Activated CD8-positive, alpha-beta memory T cell treated with anti-CD3 and anti-CD28 coated beads, Interleukin-2, amount 50 U/mL, for 4 hours (primary cell): ENCODE measurements around the gene AGR2.
"Not testable (repeated sequence)": the region's sequence is repeated elsewhere in the genome, so short reads cannot be mapped to it uniquely, and the experiment has no call there.

Source experiments
- DNase-seq: peaks from one replicate; pipeline ENCODE4 v3.0.0-alpha.2; 2020

AGR2 gene

DNA sequence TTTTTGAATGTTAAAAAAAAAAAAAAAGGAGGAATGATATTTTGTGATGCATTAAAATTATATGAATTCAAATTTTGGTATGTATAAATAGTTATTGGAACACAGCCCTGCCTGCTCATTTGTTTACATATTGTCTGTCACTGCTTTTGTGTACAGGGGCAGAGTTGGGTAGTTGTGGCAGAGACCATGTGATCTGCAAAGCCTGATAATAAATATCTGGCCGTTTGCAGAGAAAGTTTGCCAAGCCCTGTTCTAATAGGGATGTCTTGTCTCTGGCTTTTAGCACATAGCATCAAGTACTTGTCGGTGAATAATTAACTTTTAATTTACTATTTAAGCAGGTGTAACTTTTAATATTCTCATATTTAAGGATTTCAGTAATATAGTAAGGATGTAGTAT, 31.5 kb downstream of the AGR2 start:
- DNase-seq = no peak

DNA sequence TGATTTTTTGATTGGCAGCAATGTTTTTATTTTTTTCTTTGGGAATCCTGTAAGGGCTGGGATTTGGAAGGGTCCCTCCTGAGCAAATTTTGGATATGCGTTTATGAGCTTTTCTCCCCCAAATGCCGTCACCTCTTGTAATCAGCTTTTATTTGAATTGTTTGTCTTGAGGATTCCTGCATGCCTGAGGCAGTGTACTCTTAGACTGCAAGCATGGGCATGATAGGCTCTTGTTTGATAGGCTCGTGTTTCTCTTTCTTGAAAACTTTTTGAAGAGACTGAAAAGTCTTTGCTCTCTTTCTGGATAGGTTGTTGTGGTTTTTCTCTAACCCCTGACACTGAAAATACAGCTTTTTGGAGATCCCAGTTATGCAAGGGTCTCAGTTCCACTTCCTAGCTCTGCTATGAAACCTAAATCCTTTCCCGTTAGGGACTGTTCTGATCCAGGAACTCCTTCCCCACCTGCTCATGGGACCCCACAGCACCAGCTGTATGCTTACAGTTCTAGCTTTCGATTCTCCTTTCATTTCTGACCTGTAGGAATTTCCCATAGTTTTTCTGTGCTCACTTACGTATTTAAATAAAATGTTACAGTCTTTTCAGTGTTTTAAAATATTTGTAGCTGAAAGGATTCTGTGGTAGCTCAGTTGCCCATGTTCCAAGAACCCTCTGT, 34.0 kb downstream of the AGR2 start:
- no peak for DNase-seq

DNA sequence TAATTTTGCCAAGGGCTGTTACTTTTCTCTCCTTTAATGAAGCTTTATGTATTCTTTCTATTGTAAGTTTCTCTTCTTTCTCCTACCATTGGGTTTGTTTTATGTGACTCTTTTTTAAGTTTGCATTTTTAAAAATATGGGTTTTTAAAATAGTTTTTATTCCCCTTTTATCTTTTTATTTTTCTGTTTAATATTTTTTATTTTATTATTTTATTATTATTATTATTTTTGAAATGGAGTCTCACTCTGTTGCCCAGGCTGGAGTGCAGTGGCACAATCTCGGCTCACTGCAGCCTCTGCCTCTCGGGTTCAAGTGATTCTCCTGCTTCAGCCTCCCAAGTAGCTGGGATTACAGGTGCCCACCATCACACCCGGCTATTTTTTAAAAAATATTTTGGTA, 34.8 kb downstream of the AGR2 start:
- not testable (repeated sequence) for DNase-seq

DNA sequence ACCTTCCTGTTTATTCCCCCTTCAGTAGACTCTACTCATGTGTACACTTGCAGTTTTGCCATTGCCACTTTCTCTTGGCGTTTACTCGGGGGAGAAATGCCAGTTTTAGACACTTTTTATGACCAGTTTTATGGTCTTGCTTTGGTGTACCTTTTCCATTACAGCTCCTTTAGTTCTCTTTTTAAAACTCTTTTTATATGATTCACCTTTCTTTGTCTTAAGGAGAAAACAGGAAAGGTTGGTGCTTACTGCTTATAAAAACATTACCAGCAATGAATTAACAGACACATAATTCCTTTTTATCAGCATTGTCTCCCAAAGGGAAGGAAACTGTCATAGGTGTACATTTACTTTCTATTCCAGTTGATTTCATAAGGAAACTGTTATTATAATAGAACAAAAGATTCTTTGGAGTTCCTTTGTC, 39.4 kb downstream of the AGR2 start:
- DNase-seq = no peak

DNA sequence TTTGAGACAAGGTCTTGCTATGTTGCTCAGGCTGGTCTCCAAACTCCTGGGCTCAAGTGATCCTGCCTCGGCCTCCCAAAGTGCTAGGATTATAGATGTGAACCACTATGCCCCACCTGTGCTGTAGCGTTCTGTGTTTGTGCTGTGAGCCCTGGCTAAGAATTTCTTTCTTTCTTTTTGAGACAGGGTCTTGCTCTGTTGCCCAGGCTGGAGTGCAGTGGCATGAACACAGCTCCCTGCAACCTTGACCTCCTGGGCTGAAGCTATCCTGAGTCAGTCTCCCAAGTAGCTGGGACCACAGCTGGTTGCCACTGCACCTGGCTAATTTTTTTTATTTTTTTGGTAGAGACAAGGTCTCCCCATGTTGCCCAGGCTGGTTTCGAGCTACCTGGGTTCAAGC, 39.9 kb downstream of the AGR2 start:
- DNase-seq = no peak

DNA sequence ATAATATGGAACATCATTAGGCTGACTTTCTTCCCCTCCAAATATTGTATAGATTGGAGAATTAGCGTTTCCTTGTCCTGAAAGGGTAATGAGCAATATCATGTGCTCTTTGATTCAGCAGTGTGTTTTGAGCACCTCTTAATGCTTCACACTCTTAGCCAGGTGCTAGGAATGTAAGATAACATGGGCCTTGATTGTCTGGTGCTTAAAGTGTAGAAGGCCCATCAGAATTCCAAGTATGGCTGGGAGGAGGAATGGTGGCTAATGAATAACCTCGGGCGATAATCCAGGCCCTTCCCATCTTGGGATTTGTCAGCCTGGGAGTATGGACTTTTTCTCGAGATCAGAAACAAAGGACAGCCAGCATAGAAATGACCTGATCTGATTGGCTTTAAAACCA, 42.6 kb downstream of the AGR2 start:
- no peak for DNase-seq

DNA sequence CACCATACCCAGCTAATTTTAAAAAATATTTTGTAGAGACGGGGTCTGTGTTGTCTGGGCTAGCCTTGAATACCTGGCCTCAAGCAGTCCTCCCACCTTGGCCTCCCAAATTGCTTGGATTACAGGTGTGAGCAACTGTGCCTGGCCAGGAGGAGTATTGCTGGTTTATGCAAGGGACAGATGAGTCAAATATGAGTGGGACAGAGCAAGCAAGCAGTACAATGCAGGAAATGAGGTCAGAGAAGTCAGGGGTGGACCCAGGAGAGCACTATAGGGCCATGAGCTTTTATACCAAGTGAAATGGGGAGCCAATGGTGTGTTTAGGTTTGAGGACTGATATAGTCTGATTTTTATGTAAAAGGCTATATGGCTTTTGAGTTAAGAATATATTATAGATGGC, 45.0 kb downstream of the AGR2 start:
- DNase-seq = no peak

DNA sequence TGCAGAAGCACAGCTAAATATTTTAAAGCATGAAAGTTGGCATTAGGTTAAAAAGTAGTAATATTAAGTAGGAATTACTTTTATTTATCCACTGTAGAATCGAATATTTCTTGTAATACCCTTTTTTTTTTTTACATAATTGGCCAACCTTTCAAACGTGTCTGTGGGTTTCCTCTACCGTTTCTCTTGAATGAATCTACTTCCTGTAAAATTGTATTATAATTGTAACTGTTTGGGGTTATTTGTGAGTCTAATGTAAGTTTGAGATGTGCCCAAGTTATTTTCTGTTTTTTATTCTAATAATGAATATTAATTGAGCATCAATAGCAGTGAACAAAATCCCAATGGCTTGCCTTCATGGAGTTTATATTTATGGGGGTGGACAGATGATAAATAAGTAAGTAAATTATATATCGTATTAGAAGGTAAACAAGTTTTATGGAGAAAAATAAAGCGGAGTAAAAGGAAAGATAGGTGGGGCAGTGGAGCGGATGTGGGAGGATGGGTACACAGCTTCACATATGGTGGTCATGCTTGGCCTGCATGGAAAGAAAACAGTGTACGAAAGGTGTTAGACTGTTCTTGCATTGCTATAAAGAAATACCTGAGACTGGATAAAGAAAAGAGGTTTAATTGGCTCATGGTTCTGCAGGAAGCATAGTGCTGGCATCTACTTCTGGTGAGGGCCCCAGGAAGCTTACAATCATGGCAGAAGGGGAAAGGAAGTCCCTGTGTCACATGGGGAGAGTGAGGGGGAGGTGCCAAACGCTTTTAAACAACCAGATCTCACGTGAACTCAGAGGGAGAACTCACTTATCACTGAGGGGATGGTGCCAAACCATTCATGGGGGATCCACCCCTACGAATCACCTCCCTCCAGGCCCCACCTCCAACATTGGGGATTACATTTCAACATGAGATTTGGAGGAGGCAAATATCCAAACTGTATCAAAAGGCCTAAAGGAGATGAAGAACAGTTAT, 45.9 kb downstream of the AGR2 start:
- DNase-seq = no peak

DNA sequence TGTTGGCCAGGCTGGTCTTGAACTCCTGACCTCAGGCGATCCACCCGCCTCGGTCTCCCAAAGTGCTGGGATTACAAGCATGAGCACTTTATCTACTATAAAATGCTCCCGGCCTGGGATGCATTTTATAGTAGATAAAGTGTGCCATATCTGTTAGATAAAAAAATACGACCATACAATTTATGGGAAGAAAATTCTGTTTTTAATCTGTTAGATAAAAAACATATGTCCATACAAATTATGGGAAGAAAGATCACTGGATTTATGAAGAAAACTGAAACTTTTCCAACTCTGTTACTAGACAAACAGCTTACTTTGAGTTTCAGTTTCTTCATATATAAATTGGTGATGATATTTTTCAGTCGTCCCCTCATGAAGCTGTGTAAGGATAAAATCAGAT, 46.8 kb downstream of the AGR2 start:
- no peak for DNase-seq

DNA sequence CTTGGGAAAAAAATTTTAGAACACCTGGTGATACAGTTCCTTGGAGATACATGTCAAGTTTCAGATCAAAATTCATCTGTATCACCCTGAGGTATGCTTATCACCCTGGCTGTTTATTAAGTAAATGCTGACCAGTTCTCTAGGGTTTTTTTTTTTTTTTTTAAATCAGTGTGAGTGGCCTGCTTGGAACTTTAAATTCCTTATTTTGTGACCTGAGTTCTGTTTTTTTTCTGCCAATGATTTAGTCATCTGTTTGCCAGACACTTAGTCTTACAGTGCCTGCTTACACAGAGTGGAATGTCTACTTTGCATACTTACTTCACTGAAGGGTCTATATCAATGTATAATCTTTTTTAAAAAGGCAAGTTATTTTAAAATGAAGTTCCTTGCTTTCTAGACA, 49.4 kb downstream of the AGR2 start:
- DNase-seq = no peak

DNA sequence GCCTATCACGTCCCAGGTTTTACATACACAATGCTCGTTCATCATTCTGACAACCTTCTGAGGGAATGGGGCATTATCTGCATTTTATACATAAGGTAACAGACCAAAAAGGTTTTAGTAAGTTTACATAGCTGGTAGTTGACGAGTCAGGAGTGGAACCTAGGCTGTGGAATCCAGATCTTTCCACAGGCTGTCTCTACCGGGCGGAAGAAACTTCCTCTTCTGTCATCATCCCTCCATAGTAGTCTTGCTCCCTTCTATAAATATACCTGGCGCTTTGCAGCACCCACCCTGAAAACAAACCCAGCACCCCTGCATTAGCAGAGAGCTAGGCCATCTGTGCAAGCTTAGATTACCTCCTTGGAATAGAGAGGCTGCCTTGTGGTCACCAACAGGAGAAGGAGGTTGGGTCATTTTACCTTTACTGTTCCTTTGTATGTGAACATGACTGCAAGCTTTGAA, 49.9 kb downstream of the AGR2 start:
- DNase-seq = no peak

DNA sequence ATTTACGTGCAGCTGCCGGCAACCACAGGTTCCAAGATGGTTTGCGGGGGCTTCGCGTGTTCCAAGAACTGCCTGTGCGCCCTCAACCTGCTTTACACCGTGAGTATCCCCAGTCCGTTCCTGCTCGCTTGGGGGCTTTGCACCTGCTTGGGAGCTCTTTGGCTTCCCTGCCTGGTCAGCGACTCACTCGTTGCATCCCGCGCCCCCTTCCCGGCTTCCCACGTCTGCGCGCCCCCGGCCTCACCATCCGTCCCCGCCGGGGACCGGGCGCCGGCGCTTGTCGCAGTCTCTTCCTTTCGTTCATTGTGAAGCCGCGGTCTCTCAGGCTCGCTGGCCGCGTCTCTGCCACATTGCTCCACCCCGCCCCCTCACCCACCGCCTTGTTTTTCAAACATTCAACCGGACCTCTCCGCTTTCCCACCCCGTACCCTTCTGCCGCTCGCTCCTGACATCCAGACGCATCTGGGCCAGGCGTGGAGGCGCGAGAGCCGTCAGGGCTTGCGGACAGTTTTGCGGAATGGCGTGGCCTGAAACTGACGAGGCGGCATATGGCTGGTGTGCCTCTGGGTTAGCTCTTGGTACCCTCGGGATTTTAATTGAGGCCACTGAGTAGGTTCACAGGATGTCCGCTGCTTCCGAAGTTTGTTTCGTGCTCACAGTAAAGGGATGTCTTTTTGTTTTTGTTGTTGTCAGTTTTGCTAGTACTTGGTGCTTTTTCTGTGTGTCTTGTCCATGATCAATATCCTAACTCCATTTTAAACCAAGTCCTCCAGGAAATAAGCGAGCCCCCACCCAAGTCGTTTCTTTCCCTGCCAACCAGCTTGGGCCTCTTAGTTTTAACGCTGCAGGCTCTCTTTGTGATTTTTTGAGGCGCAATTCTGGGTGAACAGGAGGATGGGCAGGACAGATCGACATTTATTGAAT, 50.6 kb downstream of the AGR2 start:
- peak; percentile 14 for DNase-seq

DNA sequence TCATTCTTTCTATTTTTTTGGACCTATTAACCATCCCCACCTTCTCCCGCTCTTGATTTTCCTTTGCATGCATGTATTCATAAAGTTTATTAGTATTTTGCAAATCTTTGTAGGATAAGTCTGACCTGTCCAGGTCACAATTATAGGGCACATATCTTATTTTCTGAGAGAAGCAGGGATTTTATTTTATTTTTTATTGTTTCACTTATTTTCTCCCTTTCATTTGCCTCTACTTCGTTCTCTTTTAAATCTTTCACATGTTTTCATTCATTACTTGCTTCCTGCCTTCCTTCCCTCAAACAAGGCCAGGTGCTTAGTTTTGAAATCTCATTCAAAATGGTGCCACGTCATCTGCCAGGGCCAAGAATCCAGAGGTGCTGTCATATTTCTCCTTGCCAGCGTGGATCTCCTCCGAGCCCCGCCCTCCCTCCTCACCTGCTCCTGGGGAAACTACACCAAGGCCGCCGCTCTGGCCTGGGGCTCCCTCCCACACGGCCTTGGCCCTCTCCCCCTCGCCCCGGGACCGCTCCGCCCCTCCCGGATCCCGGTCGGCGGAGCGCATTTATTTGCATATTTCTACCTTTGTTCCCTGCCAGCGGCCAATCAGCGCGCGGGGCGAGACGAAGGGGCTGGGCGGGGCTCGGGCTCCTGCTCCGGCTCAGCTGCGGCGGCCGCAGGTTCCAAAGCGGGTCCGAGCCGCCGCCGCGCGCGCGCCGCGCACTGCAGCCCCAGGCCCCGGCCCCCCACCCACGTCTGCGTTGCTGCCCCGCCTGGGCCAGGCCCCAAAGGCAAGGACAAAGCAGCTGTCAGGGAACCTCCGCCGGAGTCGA, 51.5 kb downstream of the AGR2 start, which contains the start of gene TSPAN13:
TSS of gene TSPAN13 (plus strand) at position 654 of the 830 bp plus-strand sequence. CDS start 213 bp downstream, outside the sequence.
- peak; percentile 42 for DNase-seq

DNA sequence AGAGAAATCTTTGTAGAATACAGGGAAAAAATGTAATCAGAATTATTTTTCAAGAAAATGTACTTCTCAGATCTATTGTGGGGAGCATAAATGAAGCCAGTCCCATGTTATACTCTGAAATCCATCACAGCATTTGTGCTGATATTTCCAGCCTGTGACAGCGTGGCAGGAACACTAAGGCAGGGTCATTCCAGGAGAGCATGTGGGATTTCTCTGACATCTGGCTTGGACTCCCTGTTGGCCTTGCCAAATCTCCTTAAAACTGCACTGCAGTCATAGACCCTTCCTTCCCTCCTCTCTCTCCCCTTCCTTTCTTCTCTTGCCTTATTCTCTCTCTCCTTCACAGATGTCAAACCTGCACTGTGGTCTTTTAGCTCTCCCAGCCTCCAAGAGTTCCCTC, 57.7 kb downstream of the AGR2 start:
- no peak for DNase-seq

DNA sequence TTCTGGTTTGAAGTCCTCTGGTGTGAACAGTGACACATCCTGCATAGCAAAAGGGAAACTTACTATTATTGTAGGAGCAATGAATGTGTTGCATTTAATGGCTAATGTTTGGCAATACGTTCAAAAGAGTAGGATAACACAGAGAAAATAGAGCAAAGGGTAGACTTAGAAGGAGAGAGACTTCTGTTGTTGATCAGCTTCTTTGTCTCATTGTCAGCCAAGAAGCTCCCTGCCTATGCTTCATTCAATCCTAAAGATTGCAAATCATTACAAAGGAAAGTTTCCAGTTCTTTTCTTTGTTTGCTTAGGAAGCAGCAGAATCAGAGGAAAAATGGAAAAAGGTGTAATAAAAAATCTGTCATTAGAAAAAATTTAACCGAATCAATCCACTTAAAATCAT, 59.2 kb downstream of the AGR2 start:
- no peak for DNase-seq

DNA sequence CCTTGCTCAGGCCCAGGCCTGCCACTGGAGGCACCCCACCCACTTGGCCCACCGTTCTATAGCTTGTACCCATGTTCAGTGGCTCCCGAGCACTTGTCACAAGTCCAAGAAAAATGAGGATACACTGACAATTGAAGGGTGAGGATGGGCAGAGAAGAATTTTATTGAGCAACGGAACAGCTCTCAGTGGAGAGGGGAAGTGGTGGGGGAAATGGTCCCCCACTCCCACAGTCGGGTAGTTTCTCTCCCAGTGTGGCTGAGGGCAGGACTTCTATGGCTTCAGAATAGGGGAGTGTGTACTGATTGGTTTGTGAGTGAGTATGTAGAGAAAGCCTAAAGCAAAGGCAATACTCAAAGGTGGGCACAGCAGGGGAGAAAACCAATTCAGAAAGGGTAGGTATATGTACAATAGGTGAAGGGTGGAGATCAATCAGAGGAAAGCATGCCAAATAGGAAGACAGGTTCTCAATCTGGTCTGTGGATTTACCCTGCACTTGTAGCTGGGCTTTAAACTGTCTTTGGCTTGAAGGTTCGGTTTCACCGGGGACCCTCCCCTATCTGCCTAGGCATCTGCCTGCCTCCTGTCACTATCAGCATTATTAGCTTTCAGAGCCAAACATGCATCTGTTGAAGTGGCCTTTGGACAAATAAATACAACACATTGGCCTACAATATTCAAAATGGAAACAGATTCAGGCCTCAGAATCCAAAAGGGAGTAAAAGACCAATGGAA, 60.1 kb downstream of the AGR2 start:
- no peak for DNase-seq

DNA sequence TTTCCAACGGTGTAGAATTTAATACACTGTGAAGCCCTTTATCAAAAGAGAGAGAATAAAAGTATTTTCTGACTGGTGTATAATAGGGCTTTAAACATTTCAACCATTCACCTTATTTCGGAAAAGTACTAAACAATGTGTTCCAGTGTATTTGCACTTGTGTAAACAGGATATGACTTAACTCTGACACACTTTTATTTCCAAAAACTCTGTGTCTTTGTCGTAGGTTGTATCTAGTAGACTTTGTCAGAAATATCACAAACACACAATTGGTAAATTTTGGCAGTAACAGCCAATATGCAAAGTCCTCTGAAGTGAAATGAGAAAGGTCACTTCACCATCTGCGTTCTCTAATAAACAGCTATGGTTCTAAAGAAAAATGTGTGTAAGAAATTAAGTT, 61.6 kb downstream of the AGR2 start:
- no peak for DNase-seq

DNA sequence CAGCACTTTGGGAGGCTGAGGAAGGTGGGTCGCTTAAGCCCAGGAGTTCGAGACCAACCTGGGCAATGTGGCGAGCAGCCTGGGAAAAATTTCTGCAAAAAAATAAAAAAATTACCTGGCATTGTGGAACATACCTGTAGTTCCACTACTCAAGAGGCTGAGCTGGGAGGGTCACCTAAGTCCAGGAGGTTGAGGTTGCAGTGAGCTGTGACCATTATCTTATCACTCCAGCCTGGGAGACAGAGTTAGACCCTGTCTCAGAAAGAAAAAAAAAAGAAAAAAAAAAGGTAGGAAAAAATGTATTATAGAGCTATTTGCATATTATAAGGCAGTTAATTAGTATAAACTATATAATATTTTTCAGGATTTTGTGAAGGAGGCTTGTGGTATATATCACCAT, 62.3 kb downstream of the AGR2 start:
- no peak for DNase-seq
